ENCODE results near the gene ZSCAN21. TPM values are rescaled to one million over a fixed set of nuclear protein-coding genes. Genes with fewer than 3 reads are reported as not detected.

The ZSCAN21 gene
- 13.4 TPM for total RNA-seq

GRCh38 chr7:100049441-100050291, at the start of gene ZSCAN21:
Gene ZSCAN21, plus strand, starts transcription at chr7:100049774. Its CDS starts 7,233 bp downstream, at chr7:100057007.

DNA sequence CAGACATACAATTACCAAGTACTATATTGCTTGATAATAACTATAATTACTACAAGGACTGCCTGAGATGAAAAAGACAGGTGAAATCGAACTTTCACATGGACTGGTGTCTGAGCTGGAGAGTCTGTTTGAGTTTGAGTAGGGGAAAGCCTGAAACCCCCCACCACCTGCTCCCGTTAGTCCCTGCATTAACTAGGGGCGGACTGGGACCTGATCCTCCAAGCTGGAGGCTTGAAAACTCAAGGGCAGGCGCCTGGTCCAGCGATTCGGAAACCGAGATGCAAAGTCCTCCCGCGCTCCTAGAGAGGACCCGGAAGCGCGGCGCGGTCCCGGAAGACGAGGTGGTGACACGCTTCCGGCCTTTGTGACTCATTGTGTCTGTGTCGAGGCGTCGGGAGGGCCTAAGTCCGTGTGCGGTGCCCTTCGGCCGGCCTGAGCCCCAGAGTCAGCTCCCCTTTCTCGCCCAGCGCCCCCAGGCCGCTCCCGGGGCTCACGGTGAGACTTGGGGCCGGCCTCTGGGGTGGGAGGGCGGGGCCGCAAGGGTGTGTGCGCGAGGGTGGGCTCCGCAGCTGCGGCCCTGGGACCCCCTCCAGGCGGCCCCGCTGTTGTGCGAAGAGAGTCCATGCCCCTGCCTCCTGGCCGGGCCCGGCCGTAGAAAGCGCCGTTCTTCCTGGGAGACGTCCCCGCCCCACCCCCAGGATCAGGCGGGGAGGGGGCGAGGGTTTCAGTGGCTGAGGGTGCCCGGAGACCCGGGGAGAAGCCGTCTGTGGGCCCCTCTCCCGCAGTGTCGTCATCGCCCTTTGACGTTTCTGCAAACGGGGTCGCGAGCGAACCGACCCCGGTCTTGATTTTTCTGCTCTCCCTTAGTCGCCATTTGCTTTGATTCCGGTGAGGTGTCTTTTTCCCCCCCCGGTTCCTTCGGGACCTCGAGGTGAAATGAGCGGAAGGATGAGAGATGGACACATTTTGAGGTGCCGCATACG, 34.1 kb upstream of the ZSCAN21 start, which contains the start of gene ZKSCAN1:
ZKSCAN1 (plus strand) TSS at position 365 of the 983 bp plus-strand sequence. CDS start 7,911 bp downstream, outside the sequence.

DNA sequence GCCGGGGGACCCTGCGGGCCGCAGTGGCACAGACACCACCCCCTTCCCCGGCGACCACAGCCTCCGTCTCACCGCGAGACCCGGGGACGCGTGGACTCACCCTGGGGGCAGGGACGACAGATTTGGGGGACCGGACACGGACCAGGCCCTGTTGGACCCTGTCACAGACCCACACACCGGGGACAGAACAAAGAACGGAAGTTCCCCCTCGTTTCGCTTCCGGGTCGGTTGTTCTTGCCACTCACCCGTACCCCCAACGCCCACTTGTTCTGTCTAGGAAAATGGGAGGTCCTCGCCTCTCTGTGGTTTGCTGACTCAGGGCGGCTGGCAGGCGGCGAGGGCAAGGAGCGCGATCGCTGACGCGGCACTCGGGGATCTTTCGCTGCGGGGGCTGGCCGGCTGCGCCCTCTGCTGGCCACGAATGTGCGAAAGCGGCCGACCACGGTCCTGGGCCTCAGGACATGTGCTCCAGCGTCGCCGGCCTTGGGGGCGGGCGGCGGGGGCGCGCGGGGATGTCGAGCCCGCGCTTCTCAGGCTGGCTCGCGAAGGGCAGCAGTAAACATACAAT, 32.0 kb downstream of the ZSCAN21 start, which contains the start of gene ZNF3:
ZNF3 (minus strand) TSS at position 189 of the 568 bp plus-strand sequence. CDS start 4,366 bp downstream, outside the sequence.

GRCh38 chr7:100088621-100089457, 39.3 kb downstream of the ZSCAN21 start, which contains the start of gene COPS6:
Gene COPS6, plus strand, starts transcription at chr7:100088969. Its CDS starts 22 bp downstream, at chr7:100088991.

DNA sequence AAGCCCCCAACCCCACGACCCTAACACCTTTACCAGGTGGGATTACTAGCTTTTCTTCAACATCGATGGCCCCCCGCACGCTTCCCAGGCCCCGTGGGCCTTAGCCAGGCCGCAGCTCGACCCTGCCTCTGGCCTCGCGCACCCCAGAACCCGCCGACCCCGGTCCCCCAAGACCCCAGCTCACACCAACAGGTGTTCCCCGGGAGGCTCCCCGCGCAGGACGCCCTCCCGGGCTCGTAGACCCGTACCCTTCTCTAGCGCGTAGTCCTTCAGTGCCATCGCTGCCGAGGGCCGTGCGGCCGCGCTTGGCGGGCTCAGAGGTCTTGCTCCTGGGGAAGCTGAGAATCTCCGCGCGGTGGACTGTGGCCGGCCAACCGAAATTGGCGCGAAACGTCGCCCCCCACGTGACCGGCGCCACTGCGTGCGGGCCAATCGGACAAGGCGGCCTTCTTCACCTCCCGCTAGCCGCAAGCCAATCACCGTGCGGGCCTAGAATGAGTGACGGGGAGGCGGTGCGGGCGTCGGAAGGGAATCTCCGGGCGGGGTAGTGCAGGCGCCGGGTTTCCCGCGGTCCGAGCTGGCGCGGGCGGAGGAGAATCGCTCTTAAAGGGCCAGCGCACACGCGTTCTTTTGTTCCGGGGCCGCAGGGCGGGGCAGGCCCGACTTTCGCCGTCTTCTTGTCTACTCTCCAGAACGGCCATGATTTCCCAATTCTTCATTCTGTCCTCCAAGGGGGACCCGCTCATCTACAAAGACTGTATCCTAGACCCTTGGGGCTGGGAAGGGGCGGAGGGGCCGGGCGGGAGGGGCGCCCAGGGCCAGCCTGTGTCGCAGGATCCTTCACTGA, 51.7 kb downstream of the ZSCAN21 start, which contains the start of the genes AP4M1 and MCM7:
AP4M1 (plus strand) TSS at position 628 of the 847 bp plus-strand sequence; CDS start at position 700, 72 bp downstream.
MCM7 (minus strand) TSS at position 382 of the 847 bp plus-strand sequence; CDS start at position 279, 103 bp downstream.

Small RNA genes lying within 50 kb of the gene (small RNA-seq; reads per million reads assigned to genes)
- gene MIR106B: 92.3 reads per million, percentile 97 among the genes with 10 or more reads in this experiment
- 1,186 reads per million, percentile 99 among the genes with 10 or more reads in this experiment for gene MIR25
- gene MIR93: 578 reads per million, percentile 98 among the genes with 10 or more reads in this experiment

Other genes with a start within 250 kb of the ZSCAN21 start
- not detected for gene CYP3A43, start 221.8 kb upstream of the ZSCAN21 start, total RNA-seq
- not detected for gene OR2AE1, start 172.7 kb upstream of the ZSCAN21 start, total RNA-seq
- 12.5 TPM for gene TRIM4, start 130.2 kb upstream of the ZSCAN21 start, total RNA-seq
- gene GJC3, start 120.2 kb upstream of the ZSCAN21 start, total RNA-seq: not detected
- gene AZGP1, start 73.7 kb upstream of the ZSCAN21 start, total RNA-seq: not detected
- gene ZKSCAN1, start 34.2 kb upstream of the ZSCAN21 start, total RNA-seq: 78.9 TPM
- gene ZNF3, start 31.9 kb downstream of the ZSCAN21 start, total RNA-seq: 39.4 TPM
- gene COPS6, start 39.2 kb downstream of the ZSCAN21 start, total RNA-seq: 48.9 TPM
- 38.5 TPM for gene MCM7, start 51.6 kb downstream of the ZSCAN21 start, total RNA-seq
- gene AP4M1, start 51.9 kb downstream of the ZSCAN21 start, total RNA-seq: 20.5 TPM
- gene TAF6, start 69.6 kb downstream of the ZSCAN21 start, total RNA-seq: 31.4 TPM
- 22.8 TPM for gene CNPY4, start 69.9 kb downstream of the ZSCAN21 start, total RNA-seq
- 5.3 TPM for gene MBLAC1, start 77.2 kb downstream of the ZSCAN21 start, total RNA-seq
- 48.9 TPM for gene LAMTOR4, start 99.1 kb downstream of the ZSCAN21 start, total RNA-seq
- 16.8 TPM for gene TRAPPC14, start 108.9 kb downstream of the ZSCAN21 start, total RNA-seq
- gene GAL3ST4, start 118.8 kb downstream of the ZSCAN21 start, total RNA-seq: 3.9 TPM
- gene GPC2, start 127.6 kb downstream of the ZSCAN21 start, total RNA-seq: 49.6 TPM
- gene STAG3, start 128.1 kb downstream of the ZSCAN21 start, total RNA-seq: 0.69 TPM
- not detected for gene PVRIG, start 170.2 kb downstream of the ZSCAN21 start, total RNA-seq